ENCODE data around the gene SKIC2. TPM values are rescaled to one million over a fixed set of nuclear protein-coding genes. Genes with fewer than 3 reads are reported as not detected.

SKIC2 gene
- total RNA-seq, 1 experiment from 2014 or later, result 68.0 TPM

GRCh38 chr6:31971279-31971992 is 12.5 kb downstream of the SKIC2 start:
- Histone ChIP-seq H3K4me1 (ENCODE audit: control insufficient read depth in 1 of 2, insufficient read depth in 2 of 2, low read length in 2 of 2) (peaks cover 7 to 25% of the 10 kb centered on the region in 2 experiments; a peak in 3 of 4 replicates), H3K4me2 (ENCODE audit: low read length) (peak overlapping the region; percentile 98), H3K36me3 (ENCODE audit: control insufficient read depth in 1 of 2, insufficient read depth in 2 of 2, low read length in 2 of 2) (peaks cover 10 to 28% of the 10 kb centered on the region in 2 experiments; a peak in 3 of 4 replicates), H3K4me3 (replicated peaks in 1 of 2; ENCODE audit: low read depth in 1 of 2, low read length in 2 of 2) (peak overlapping the region; percentile 70 to 93), H4K20me1 (ENCODE audit: insufficient read depth) (no peaks in the 10 kb centered on the region), H3K27me3 (ENCODE audit: insufficient read depth, low read length) (no peaks in the 10 kb centered on the region), H2AFZ (ENCODE audit: low read depth, low read length, poor library complexity, severe bottlenecking) (no peak overlapping the region), H3K9me2 (ENCODE audit: insufficient read depth) (no peaks in the 10 kb centered on the region), H3K9me3 (ENCODE audit: control insufficient read depth in 1 of 2, insufficient read depth in 1 of 2, low read depth in 1 of 2, low read length in 2 of 2) (no peaks in the 10 kb centered on the region), H3K79me2 (ENCODE audit: insufficient read depth, low read length) (peaks cover 34% of the 10 kb centered on the region), H3K9ac (ENCODE audit: low read length) (peak overlapping the region; percentile 92), H3K27ac (ENCODE audit: low read depth, low read length) (peak overlapping the region; percentile 86)
- intact Hi-C loops (cut with micrococcal nuclease), result no loop called here
- BruUV-seq (replicated peaks), result TSS peak; percentile 79
- peak; percentile 23 for ATAC-seq
- ChIA-PET RAD21 (ENCODE audit: low non-redundant PET in 1 of 2, low total read pairs in 2 of 2, uncharacterized antibody in 2 of 2, unreplicated experiment in 2 of 2) (interaction anchor here in 1 of 2 experiments (1.1 kb wide), 1 partner anchor 13 kb away, joined by 4 read pairs; the partner anchor contains the start of genes NELFE and SKIC2), CTCF (interaction anchor here (1.6 kb wide), 1 partner anchor 19 kb away, joined by 7 read pairs; no protein-coding TSS in a partner anchor), POLR2A (interaction anchor here (0.6 to 2.4 kb wide), 7 partner anchors 8 to 224 kb away, joined by 3 to 9 read pairs (median 6); partner anchors contain the start of genes HSPA1B, NELFE, NEU1 and SKIC2)
- DNase-seq (ENCODE audit: low read depth, low spot score), result no peak
- TF ChIP-seq POLR2AphosphoS5 (IDR thresholded peaks at IDR 0.05; ENCODE audit: low read depth, low read length) (no peak), ZFX (IDR thresholded peaks at IDR 0.05) (peak; percentile 75), CBX3 (IDR thresholded peaks at IDR 0.05; ENCODE audit: low read depth) (no peak), REST (IDR thresholded peaks at IDR 0.05; ENCODE audit: low read depth) (no peak), SRF (IDR thresholded peaks at IDR 0.05; ENCODE audit: low read depth) (no peak), CEBPB (IDR thresholded peaks at IDR 0.05; ENCODE audit: low read depth) (no peak), SIN3A (IDR thresholded peaks at IDR 0.05; ENCODE audit: low read depth) (no peak), ZBTB33 (IDR thresholded peaks at IDR 0.05; ENCODE audit: extremely low read depth, insufficient replicate concordance, low read length) (no peak), JUND (IDR thresholded peaks at IDR 0.05) (0 out of 2 replicates have a peak, but pooled peaks have one; percentile 42), POLR2A (IDR thresholded peaks at IDR 0.05; ENCODE audit: borderline replicate concordance, extremely low read depth, insufficient read depth, insufficient read length) (no peak)

Data from HCT116 (cell line).